Epithelial cell of esophagus (primary cell): Measurements from ENCODE around the gene SRMS.

Experiments
- DNase-seq: peaks from one replicate; pipeline ENCODE4 v3.0.0; 2010; ENCODE audit warnings: low read depth
- H3K4me3 ChIP-seq: 2 replicates; pipeline ENCODE4 v1.5.1; 2011; ENCODE audit warnings: mild to moderate bottlenecking, low read length, control low read depth
- TF ChIP-seq, protein P1 (sequence below): IDR thresholded peaks from 2 replicates; pipeline ENCODE4 v1.5.1; 2011; ENCODE audit warnings: low read depth, mild to moderate bottlenecking, low read length, control low read depth, inconsistent platforms; ENCODE audit not compliant: insufficient read depth; ENCODE audit errors: missing control alignments

Gene SRMS

DNA sequence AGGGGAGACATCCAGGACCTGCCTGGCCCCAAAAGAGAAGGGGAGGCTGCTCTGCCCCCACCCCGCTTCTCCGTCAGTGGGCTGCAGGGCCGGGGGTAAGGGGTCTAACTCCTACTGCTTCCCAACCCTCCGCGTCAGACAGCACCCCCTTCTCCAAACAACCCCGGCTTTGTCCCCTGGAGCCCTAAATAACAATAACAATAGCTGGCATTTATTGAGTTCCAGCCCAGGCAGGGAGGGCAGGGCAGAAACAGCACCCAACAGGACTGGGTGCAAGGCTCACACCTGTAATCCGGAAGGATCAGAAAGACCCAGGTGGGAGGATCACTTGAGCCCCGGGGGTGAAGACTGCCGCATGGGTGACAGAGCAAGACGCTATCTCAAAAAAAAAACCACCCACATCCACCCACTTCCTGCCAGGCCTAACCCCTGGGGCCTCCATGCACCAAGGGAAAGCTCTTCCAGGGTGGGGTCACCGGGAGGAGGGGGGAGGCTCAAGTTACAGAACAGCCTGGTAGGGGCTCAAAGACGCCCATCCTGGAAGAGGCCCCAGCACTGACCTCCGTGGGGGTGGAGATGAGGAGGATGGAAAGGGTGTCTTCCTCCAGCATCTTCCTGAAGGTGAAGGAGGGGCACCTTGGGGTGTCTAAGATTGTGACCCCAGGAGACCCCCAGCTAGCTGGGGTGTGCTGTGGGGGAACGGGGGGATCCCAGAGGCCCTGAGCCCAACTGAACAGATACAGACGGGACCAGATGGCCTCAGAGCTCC lies 5.1 kb upstream of the SRMS start:
- TF ChIP-seq, protein P1, sequence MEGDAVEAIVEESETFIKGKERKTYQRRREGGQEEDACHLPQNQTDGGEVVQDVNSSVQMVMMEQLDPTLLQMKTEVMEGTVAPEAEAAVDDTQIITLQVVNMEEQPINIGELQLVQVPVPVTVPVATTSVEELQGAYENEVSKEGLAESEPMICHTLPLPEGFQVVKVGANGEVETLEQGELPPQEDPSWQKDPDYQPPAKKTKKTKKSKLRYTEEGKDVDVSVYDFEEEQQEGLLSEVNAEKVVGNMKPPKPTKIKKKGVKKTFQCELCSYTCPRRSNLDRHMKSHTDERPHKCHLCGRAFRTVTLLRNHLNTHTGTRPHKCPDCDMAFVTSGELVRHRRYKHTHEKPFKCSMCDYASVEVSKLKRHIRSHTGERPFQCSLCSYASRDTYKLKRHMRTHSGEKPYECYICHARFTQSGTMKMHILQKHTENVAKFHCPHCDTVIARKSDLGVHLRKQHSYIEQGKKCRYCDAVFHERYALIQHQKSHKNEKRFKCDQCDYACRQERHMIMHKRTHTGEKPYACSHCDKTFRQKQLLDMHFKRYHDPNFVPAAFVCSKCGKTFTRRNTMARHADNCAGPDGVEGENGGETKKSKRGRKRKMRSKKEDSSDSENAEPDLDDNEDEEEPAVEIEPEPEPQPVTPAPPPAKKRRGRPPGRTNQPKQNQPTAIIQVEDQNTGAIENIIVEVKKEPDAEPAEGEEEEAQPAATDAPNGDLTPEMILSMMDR, result no peak
- peak; percentile 42 for DNase-seq
- no peak overlapping the region for H3K4me3 ChIP-seq

DNA sequence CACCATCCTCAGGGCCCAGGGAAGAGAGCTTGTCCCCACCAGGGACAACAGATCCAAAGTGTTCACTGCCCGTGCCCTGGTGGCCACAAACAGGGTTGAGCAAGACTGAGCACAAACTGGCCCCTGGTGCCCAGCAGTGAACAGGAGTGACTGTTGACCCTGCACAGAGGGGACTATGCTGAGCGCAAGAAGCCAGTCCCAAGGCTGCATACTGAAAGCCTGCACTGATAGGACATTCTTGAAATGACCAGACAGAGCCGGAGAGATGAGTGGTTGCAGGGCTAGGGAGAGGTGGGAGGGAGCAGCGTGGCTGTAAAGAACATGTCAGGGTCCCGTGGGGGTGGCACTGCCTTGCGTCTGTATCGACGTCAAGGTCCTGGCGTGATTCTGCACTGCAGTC lies 3.5 kb upstream of the SRMS start:
- H3K4me3 ChIP-seq, result no peak overlapping the region
- TF ChIP-seq, protein P1, result no peak
- DNase-seq, result no peak

DNA sequence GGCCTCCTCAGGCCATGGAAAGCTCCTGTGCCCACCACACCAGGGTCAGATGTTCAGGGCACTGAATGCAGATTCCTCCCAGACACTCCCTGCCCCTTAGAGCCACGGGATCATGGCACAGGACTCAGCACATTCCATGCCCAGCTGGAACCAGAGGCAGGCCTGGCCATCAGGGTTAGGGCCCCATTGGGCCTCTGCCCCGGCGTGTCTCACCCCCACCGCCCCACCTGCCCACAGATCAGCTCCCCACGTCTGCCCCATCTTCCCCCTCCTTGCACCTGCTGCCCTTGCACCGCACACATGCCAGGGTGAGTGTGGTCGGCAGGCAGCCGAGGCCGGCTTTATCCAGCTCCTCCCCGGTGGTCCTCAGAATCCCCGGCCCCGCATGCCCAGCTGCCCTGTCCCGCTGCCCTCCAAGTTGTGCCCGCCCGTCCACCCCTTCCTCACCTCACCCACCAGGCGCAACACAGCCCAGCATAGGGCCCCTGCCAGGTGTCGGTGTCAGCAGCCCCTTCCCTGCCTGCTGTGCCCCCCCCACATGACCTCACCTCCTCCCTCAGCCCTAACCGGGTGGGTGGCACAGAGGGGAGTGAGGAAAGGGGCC lies 2.2 kb upstream of the SRMS start:
- DNase-seq, result no peak
- no peak overlapping the region for H3K4me3 ChIP-seq
- TF ChIP-seq, protein P1, result no peak

DNA sequence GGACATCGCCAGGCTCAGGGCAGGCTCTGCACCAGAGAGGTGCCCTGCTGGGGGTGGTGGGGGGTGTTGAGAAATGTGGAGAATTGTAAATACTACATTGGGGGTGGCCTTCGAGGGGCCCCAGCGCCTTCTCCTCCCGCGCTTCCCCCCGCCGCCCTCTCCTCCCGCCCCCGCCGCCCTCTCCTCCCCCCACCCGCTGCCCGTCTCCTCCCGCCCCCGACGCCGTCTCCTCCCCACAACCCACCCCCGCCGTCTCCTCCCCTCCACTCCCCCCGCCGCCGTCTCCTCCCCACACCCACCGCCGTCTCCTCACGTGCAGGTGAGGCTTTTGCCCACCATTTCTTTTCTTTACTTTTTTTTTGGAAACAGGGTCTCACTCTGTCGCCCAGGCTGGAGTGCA lies 1.5 kb upstream of the SRMS start:
- no peak for DNase-seq
- TF ChIP-seq, protein P1, result no peak
- no peak overlapping the region for H3K4me3 ChIP-seq

DNA sequence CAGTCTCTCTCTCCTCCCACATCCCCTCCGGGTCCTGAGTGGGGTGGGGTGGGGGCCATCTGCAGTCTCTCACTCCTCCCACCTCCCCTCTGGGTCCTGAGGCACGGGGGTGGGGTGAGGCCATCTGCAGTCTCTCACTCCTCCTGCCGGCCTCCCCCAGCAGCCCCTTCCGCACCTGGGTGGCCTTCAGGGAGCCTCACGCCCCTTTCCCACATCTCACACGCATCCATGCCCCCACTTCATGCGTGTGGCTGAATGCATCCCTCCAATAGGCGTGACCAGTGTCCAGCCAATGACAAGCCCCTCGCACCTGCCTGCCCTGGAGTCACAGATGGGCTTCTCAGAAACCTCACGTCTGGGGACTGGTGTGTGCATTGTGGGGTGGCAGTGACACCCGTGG lies 993 bp upstream of the SRMS start:
- TF ChIP-seq, protein P1, result no peak
- DNase-seq, result no peak

DNA sequence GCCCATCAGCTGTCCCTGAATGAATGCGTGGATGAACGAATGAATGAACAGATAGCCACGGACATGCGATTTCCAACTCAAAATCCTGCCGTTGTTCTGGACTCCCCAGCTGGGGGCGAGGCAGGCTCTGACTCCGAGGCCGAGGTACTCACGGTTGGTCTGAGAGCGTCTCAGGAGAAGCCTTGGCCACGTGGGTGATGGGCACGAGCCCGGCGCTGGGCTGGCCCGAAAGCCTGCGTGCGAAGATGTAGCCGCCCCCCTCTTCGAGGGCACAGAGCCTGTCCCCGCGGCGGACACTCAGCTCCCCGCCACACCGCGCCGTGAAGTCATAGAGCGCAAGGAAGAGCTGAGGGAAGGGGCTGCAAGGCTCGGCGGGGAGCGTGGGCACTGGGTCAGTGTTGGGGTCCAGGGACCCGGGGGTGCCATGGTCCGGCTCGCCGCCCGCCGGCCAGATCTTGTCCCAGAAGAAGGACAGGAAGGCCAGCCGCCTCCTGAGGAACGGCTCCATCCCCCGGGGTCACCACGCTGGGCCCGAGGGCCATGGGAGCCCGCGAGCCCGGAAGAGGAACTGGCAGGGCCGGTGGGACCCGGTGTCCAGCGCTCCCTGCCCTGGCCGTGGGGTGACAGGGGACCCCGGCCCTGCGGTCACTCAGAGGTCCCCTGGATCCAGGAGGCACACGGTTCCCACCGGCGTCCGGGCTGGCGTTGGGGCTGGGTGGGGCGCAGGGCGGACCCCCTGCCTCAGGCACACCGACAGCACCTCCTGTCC lies 409 bp downstream of the SRMS start:
- DNase-seq, result no peak
- TF ChIP-seq, protein P1, result no peak
- no peak overlapping the region for H3K4me3 ChIP-seq

More for the DNA sequence above, 993 bp upstream of the SRMS start:
- H3K4me3 ChIP-seq, result no peak overlapping the region
